ENCODE data around the gene DEGS1.

Gene DEGS1

GRCh38 chr1:224151117-224151516 lies 31.9 kb upstream of the DEGS1 start:
- ChIA-PET CTCF (interaction anchor here (0.6 kb wide), 1 partner anchor 29 kb away, joined by 4 read pairs; no protein-coding TSS in a partner anchor), POLR2A (ENCODE audit: low non-redundant PET) (no interaction called here)
- H3K27ac ChIP-seq = no peak overlapping the region
- no peak for DNase-seq (ENCODE audit: low spot score)
- no peak for TF ChIP-seq CTCF (conservative IDR thresholded peaks at IDR 0.05; ENCODE audit: low read depth)

DNA sequence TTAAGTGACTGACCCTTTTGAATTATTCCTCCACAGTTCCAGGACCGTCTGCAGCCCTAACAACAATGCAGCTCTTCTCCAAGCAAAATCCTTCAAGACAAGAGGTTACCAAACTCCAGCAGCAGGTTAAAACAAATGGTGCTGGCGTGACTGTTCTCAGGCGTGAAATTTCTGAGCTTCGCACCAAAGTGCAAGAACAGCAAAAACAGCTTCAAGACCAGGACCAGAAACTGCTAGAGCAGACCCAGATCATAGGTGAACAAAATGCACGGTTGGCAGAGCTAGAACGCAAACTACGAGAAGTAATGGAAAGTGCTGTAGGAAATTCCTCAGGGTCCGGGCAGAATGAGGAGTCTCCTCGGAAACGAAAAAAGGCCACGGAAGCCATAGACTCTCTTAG lies 25.7 kb upstream of the DEGS1 start:
- no peak for DNase-seq (ENCODE audit: low spot score)
- H3K27ac ChIP-seq = no peak overlapping the region
- ChIA-PET CTCF (no interaction called here), POLR2A (ENCODE audit: low non-redundant PET) (no interaction called here)
- TF ChIP-seq CTCF (conservative IDR thresholded peaks at IDR 0.05; ENCODE audit: low read depth) = no peak

GRCh38 chr1:224159541-224159940 lies 23.5 kb upstream of the DEGS1 start:
- POLR2A ChIA-PET (ENCODE audit: low non-redundant PET) = interaction anchor here (0.6 kb wide), 1 partner anchor 25 kb away, joined by 7 read pairs; no protein-coding TSS in a partner anchor
- DNase-seq (ENCODE audit: low spot score) = no peak
- CTCF ChIA-PET = no interaction called here

DNA sequence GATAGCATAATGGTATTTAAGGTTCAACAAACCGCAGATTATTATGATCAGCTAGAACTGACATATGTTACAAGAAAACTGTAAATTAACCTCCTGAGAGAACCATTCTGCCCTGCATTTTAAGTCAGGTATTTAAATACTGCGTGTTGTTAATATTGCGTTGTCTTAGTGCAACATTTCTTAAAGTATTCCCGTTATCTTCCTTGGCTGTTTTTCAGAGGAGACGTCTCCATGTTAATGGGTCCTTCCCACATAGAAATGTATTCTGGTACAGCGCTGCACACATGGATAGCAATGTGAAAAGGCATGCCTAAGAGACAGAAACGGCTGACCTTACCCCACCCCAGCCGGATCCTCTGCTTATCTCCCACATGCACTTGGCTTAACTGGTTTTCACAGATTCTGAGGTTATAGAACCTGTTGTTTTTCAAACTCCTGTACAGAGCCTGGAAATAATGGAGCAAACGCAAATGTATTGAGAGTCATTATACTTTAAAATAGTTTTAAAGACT lies 22.8 kb upstream of the DEGS1 start:
- no peak for TF ChIP-seq CTCF (conservative IDR thresholded peaks at IDR 0.05; ENCODE audit: low read depth)

More at GRCh38 chr1:224159541-224159940, 23.5 kb upstream of the DEGS1 start:
- H3K27ac ChIP-seq = no peak overlapping the region
- TF ChIP-seq CTCF (conservative IDR thresholded peaks at IDR 0.05; ENCODE audit: low read depth) = no peak

DNA sequence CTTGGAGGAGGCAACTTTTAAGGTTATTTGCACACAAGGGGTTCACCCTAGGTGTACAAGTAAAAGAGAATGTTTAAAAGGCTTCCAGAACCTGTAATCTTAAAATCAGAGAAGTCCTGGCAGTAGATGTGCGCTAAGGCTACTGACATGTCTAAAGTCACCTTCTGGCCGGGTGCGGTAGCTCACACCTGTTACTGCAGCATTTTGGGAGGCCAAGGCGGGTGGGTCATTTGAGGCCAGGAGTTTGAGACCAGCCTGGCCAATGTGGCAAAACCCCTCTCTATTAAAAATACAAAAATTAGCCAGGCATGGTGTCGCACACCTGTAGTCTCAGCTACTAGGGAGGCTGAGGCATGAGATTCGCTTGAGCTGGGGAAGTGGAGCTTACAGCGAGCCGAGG lies 20.3 kb upstream of the DEGS1 start:
- POLR2A ChIA-PET (ENCODE audit: low non-redundant PET) = no interaction called here

More for the DNA sequence above, 22.8 kb upstream of the DEGS1 start:
- ChIA-PET POLR2A (ENCODE audit: low non-redundant PET) (interaction anchor here (0.6 kb wide), 1 partner anchor 24 kb away, joined by 7 read pairs; no protein-coding TSS in a partner anchor), CTCF (no interaction called here)
- no peak for DNase-seq (ENCODE audit: low spot score)
- H3K27ac ChIP-seq = no peak overlapping the region

GRCh38 chr1:224163311-224163710 lies 19.7 kb upstream of the DEGS1 start:
- POLR2A ChIA-PET (ENCODE audit: low non-redundant PET) = no interaction called here
- DNase-seq (ENCODE audit: low spot score) = no peak
- no peak for TF ChIP-seq CTCF (conservative IDR thresholded peaks at IDR 0.05; ENCODE audit: low read depth)
- H3K27ac ChIP-seq = no peak overlapping the region
- CTCF ChIA-PET = no interaction called here

More for the DNA sequence above, 20.3 kb upstream of the DEGS1 start:
- no peak for TF ChIP-seq CTCF (conservative IDR thresholded peaks at IDR 0.05; ENCODE audit: low read depth)
- CTCF ChIA-PET = no interaction called here
- DNase-seq (ENCODE audit: low spot score) = no peak
- H3K27ac ChIP-seq = no peak overlapping the region

Data from RWPE1 (cell line).